ENCODE data around the gene DHRSX.

DNA sequence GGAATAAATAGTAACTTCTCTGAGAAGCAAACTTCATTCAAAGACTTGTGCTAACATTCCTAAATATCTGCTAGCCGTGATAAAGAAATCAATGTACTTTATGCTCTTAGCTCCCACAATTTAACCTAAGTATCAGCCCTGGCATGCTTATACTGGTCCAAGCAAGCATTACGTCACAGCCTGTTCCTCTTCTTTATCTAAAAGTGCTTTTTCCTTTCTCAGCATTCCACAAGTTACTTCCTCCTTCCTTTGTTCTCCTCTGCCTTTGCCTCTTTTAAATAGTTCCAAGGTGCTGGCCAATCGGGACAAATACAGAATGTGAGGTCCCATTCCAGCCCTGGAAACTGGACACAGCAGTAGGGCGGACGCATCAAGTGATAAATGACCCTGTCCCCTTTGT, 249.6 kb downstream of the DHRSX start:
- TF ChIP-seq MAX (IDR thresholded peaks at IDR 0.05; ENCODE audit: low read depth, low read length) (no peak), POLR2A (IDR thresholded peaks at IDR 0.05; ENCODE audit: extremely low read depth, insufficient read length) (no peak)
- TF ChIP-seq, protein P1, sequence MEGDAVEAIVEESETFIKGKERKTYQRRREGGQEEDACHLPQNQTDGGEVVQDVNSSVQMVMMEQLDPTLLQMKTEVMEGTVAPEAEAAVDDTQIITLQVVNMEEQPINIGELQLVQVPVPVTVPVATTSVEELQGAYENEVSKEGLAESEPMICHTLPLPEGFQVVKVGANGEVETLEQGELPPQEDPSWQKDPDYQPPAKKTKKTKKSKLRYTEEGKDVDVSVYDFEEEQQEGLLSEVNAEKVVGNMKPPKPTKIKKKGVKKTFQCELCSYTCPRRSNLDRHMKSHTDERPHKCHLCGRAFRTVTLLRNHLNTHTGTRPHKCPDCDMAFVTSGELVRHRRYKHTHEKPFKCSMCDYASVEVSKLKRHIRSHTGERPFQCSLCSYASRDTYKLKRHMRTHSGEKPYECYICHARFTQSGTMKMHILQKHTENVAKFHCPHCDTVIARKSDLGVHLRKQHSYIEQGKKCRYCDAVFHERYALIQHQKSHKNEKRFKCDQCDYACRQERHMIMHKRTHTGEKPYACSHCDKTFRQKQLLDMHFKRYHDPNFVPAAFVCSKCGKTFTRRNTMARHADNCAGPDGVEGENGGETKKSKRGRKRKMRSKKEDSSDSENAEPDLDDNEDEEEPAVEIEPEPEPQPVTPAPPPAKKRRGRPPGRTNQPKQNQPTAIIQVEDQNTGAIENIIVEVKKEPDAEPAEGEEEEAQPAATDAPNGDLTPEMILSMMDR (IDR thresholded peaks at IDR 0.05; ENCODE audit: low read depth, low read length), result no peak

All from NB4 (cell line).